Caco-2 (cell line): Measurements from ENCODE around the gene TRAF3. TPM values are rescaled to one million over a fixed set of nuclear protein-coding genes. Genes with fewer than 3 reads are reported as not detected.

ENCODE experiments used
- BruUV-seq: library from RNA; stranded (reverse); fragments of 400-500 nt; replicated peaks from 2 replicates; lab custom pipeline; 2021; lab: Mats Ljungman, UMichigan
- CTCF ChIA-PET: fragments of 300-600 bp; sonication (Branson Sonifier 250); formaldehyde crosslinking; loops from one replicate; lab custom pipeline; 2022; ENCODE audit warnings: antibody characterized with exemption; lab: Charles Lee
- POLR2A ChIA-PET: fragments of 300-600 bp; sonication (Branson Sonifier 250); formaldehyde crosslinking; loops from one replicate; lab custom pipeline; 2022; ENCODE audit warnings: antibody characterized with exemption; lab: Charles Lee
- DNase-seq, 2 experiments: peaks; one replicate each; pipeline versions ENCODE4 v3.0.0 to v3.0.0-alpha.2; 2020 to 2022
- H3K27me3 ChIP-seq: replicated peaks from 2 replicates; pipeline ENCODE4 v1.6.0; 2011; ENCODE audit warnings: low read length; ENCODE audit not compliant: control insufficient read depth, insufficient read depth
- H3K36me3 ChIP-seq: 2 replicates; pipeline ENCODE4 v1.5.1; 2011; ENCODE audit warnings: low read length; ENCODE audit not compliant: control insufficient read depth, insufficient read depth
- H3K4me1 ChIP-seq: fragments of 250-450 bp; sonication (Bioruptor Pico); 2 replicates; pipeline ENCODE4 v1.5.1; 2020; ENCODE audit warnings: mild to moderate bottlenecking
- H3K4me3 ChIP-seq: 2 replicates; pipeline ENCODE4 v1.5.1; 2011; ENCODE audit warnings: low read depth, mild to moderate bottlenecking, control low read depth, low read length
- H3K9me3 ChIP-seq: fragments of 250-450 bp; sonication (Bioruptor Pico); 2 replicates; pipeline ENCODE4 v1.5.1; 2020; ENCODE audit warnings: mild to moderate bottlenecking, moderate library complexity
- H3K27ac Mint-ChIP-seq: one replicate; pipeline ENCODE4 v1.8.0; 2022; ENCODE audit warnings: mixed read lengths; ENCODE audit not compliant: unreplicated experiment
- H3K27me3 Mint-ChIP-seq: one replicate; pipeline ENCODE4 v1.8.0; 2022; ENCODE audit warnings: mixed read lengths; ENCODE audit not compliant: insufficient read depth, unreplicated experiment
- H3K36me3 Mint-ChIP-seq: one replicate; pipeline ENCODE4 v1.8.0; 2022; ENCODE audit warnings: mild to moderate bottlenecking, mixed read lengths; ENCODE audit not compliant: insufficient read depth, unreplicated experiment
- H3K4me1 Mint-ChIP-seq: one replicate; pipeline ENCODE4 v1.8.0; 2022; ENCODE audit warnings: low read depth, mixed read lengths; ENCODE audit not compliant: unreplicated experiment
- H3K4me3 Mint-ChIP-seq: one replicate; pipeline ENCODE4 v1.8.0; 2022; ENCODE audit warnings: mild to moderate bottlenecking, moderate library complexity, mixed read lengths; ENCODE audit not compliant: unreplicated experiment
- H3K9me3 Mint-ChIP-seq: one replicate; pipeline ENCODE4 v1.8.0; 2022; ENCODE audit warnings: mixed read lengths; ENCODE audit not compliant: unreplicated experiment
- CTCF ChIP-seq, 2 experiments: fragments of 200-600 bp in 1 of 2; IDR thresholded peaks; 1 replicate in 1 of 2; 2 replicates in 1 of 2; pipeline versions ENCODE4 v1.5.1 to v1.8.0; 2011 to 2022; ENCODE audit warnings: antibody characterized with exemption in 1 of 2, control low read depth in 1 of 2, inconsistent platforms in 1 of 2, low read depth in 1 of 2, low read length in 1 of 2, mild to moderate bottlenecking in 1 of 2, moderate library complexity in 1 of 2; ENCODE audit not compliant: insufficient read depth in 1 of 2, severe bottlenecking in 1 of 2, unreplicated experiment in 1 of 2
- intact Hi-C: fragments of 100-400 bp; cut with micrococcal nuclease; formaldehyde crosslinking; loops from one replicate; pipeline ENCODE4 v1.10.0; 2022; ENCODE audit not compliant: unreplicated experiment
- total RNA-seq: library from RNA; stranded (reverse); gene quantifications from 2 replicates; pipeline ENCODE4 v1.2.3, GENCODE V29; 2022

The TRAF3 gene
- total RNA-seq, 1 experiment from 2014 or later: 16.6 TPM

GRCh38 chr14:102952276-102952675 lies 175.0 kb downstream of the TRAF3 start:
- DNase-seq: no peak
- H3K4me1 Mint-ChIP-seq: no peaks in the 10 kb centered on the region
- H3K27ac Mint-ChIP-seq: no peak overlapping the region
- BruUV-seq: no TSS peak
- intact Hi-C loops: no loop called here
- Histone ChIP-seq H3K4me3 (no peak overlapping the region), H3K36me3 (peaks cover 1% of the 10 kb centered on the region; the same call in 1 of the 2 replicates), H3K9me3 (no peaks in the 10 kb centered on the region), H3K4me1 (no peaks in the 10 kb centered on the region), H3K27me3 (no peaks in the 10 kb centered on the region)
- CTCF ChIA-PET: no interaction called here
- H3K9me3 Mint-ChIP-seq: no peaks in the 10 kb centered on the region
- TF ChIP-seq CTCF (IDR thresholded peaks at IDR 0.05; ENCODE audit: insufficient read depth in 1 of 2, low read depth in 1 of 2, low read length in 1 of 2, severe bottlenecking in 1 of 2, unreplicated experiment in 1 of 2): no peak
- POLR2A ChIA-PET: no interaction called here
- H3K36me3 Mint-ChIP-seq: peaks cover 38% of the 10 kb centered on the region
- H3K4me3 Mint-ChIP-seq: no peak overlapping the region
- H3K27me3 Mint-ChIP-seq: no peaks in the 10 kb centered on the region

GRCh38 chr14:102953100-102953499 lies 175.9 kb downstream of the TRAF3 start:
- Histone ChIP-seq H3K4me3 (no peak overlapping the region), H3K27me3 (no peaks in the 10 kb centered on the region), H3K9me3 (no peaks in the 10 kb centered on the region), H3K36me3 (peaks cover 3% of the 10 kb centered on the region; the same call in 1 of the 2 replicates), H3K4me1 (no peaks in the 10 kb centered on the region)
- intact Hi-C loops: no loop called here
- ChIA-PET POLR2A (no interaction called here), CTCF (no interaction called here)
- H3K36me3 Mint-ChIP-seq: peaks cover 46% of the 10 kb centered on the region
- BruUV-seq: no TSS peak
- no peak for DNase-seq
- H3K4me3 Mint-ChIP-seq: no peak overlapping the region
- no peak overlapping the region for H3K27ac Mint-ChIP-seq
- H3K4me1 Mint-ChIP-seq: no peaks in the 10 kb centered on the region
- no peaks in the 10 kb centered on the region for H3K27me3 Mint-ChIP-seq
- no peak for TF ChIP-seq CTCF (IDR thresholded peaks at IDR 0.05; ENCODE audit: insufficient read depth in 1 of 2, low read depth in 1 of 2, low read length in 1 of 2, severe bottlenecking in 1 of 2, unreplicated experiment in 1 of 2)
- no peaks in the 10 kb centered on the region for H3K9me3 Mint-ChIP-seq

GRCh38 chr14:102954081-102954789 lies 177.0 kb downstream of the TRAF3 start:
- H3K27ac Mint-ChIP-seq: no peak overlapping the region
- H3K36me3 Mint-ChIP-seq: peaks cover 53% of the 10 kb centered on the region
- no peaks in the 10 kb centered on the region for H3K9me3 Mint-ChIP-seq
- no peak overlapping the region for H3K4me3 Mint-ChIP-seq
- BruUV-seq: no TSS peak
- Histone ChIP-seq H3K4me3 (no peak overlapping the region), H3K27me3 (no peaks in the 10 kb centered on the region), H3K9me3 (no peaks in the 10 kb centered on the region), H3K36me3 (peaks cover 5% of the 10 kb centered on the region; the same call in 1 of the 2 replicates), H3K4me1 (no peaks in the 10 kb centered on the region)
- ChIA-PET POLR2A (no interaction called here), CTCF (no interaction called here)
- H3K4me1 Mint-ChIP-seq: no peaks in the 10 kb centered on the region
- H3K27me3 Mint-ChIP-seq: no peaks in the 10 kb centered on the region
- no peak for TF ChIP-seq CTCF (IDR thresholded peaks at IDR 0.05; ENCODE audit: insufficient read depth in 1 of 2, low read depth in 1 of 2, low read length in 1 of 2, severe bottlenecking in 1 of 2, unreplicated experiment in 1 of 2)
- no peak for DNase-seq
- intact Hi-C loops: no loop called here
